Measurements from ENCODE around the gene GNL2. TPM values are rescaled to one million over a fixed set of nuclear protein-coding genes. Genes with fewer than 3 reads are reported as not detected.

Gene GNL2
- total RNA-seq, 1 donor from 2014 or later: 50.0 TPM

- no peak overlapping the region for H3K27ac Mint-ChIP-seq
- peaks cover 3% of the 10 kb centered on the region for H3K27me3 Mint-ChIP-seq
- no peak for TF ChIP-seq CTCF (IDR thresholded peaks at IDR 0.05; ENCODE audit: unreplicated experiment)
- H3K4me1 Mint-ChIP-seq (ENCODE audit: low read depth): peaks cover 12% of the 10 kb centered on the region
- no peaks in the 10 kb centered on the region for H3K9me3 Mint-ChIP-seq (ENCODE audit: low read depth)
- H3K4me3 Mint-ChIP-seq (ENCODE audit: low read depth): no peak overlapping the region
- no peak for DNase-seq (ENCODE audit: low spot score, unreplicated experiment)
- no peaks in the 10 kb centered on the region for H3K36me3 Mint-ChIP-seq (ENCODE audit: insufficient read depth)
Observed at GRCh38 chr1:37517569-37517968, 78.2 kb downstream of the GNL2 start.

Other genes starting within 250 kb of the GNL2 start
- gene ZC3H12A, start 121.4 kb downstream of the GNL2 start, total RNA-seq: 3.0 TPM in 2 replicates
- 78.2 and 83.1 TPM in 2 replicates for gene MEAF6, start 81.2 kb downstream of the GNL2 start, total RNA-seq
- gene SNIP1, start 41.6 kb downstream of the GNL2 start, total RNA-seq: 17.1 and 18.2 TPM in 2 replicates
- 72.1 and 75.4 TPM in 2 replicates for gene DNALI1, start 39.0 kb downstream of the GNL2 start, total RNA-seq
- not detected in 2 replicates for gene RSPO1, start 39.0 kb upstream of the GNL2 start, total RNA-seq
- 19.3 and 20.6 TPM in 2 replicates for gene CDCA8, start 96.6 kb upstream of the GNL2 start, total RNA-seq
- 5.1 and 6.2 TPM in 2 replicates for gene EPHA10, start 169.2 kb upstream of the GNL2 start, total RNA-seq
- gene MANEAL, start 197.9 kb upstream of the GNL2 start, total RNA-seq: 23.2 and 23.8 TPM in 2 replicates
- gene C1orf122, start 211.9 kb upstream of the GNL2 start, total RNA-seq: 43.6 and 43.9 TPM in 2 replicates
- gene YRDC, start 212.3 kb upstream of the GNL2 start, total RNA-seq: 14.0 and 15.0 TPM in 2 replicates